Fibroblast of the conjunctiva (primary cell): Measurements from ENCODE around the gene CLRN1.
"Not testable (repeated sequence)": the region's sequence is repeated elsewhere in the genome, so short reads cannot be mapped to it uniquely, and the experiment has no call there.

ENCODE experiments used
- DNase-seq: peaks from one replicate; pipeline ENCODE4 v3.0.0-alpha.2; 2010; ENCODE audit warnings: low read depth

The CLRN1 gene

GRCh38 chr3:150972366-150973071 lies at the start of gene CLRN1:
CLRN1 (minus strand) TSS chr3:150972727; CDS start chr3:150972708, 19 bp downstream.
- no peak for DNase-seq

GRCh38 chr3:151016478-151016795 lies 43.9 kb upstream of the CLRN1 start:
- DNase-seq = no peak

GRCh38 chr3:151015767-151016477 lies 43.4 kb upstream of the CLRN1 start:
- DNase-seq = no peak

- DNase-seq = no peak
These were observed 42.7 kb upstream of the CLRN1 start for GRCh38 chr3:151015181-151015580.

- no peak for DNase-seq
These were observed 42.0 kb upstream of the CLRN1 start for GRCh38 chr3:151014501-151015018.

GRCh38 chr3:151012753-151013152 lies 40.2 kb upstream of the CLRN1 start:
- no peak for DNase-seq

GRCh38 chr3:151011427-151011826 lies 38.9 kb upstream of the CLRN1 start:
- DNase-seq = no peak

- DNase-seq = no peak
These were observed 37.5 kb upstream of the CLRN1 start for GRCh38 chr3:151009981-151010380.

- DNase-seq = no peak
These were observed 36.9 kb upstream of the CLRN1 start for GRCh38 chr3:151009430-151009829.

- peak; percentile 23 for DNase-seq
These were observed 36.2 kb upstream of the CLRN1 start for GRCh38 chr3:151008699-151009098.

- DNase-seq = no peak
These were observed 31.2 kb upstream of the CLRN1 start for GRCh38 chr3:151003768-151004134.

- no peak for DNase-seq
These were observed 30.7 kb upstream of the CLRN1 start for GRCh38 chr3:151003029-151003767.

GRCh38 chr3:151002003-151002981 lies 29.8 kb upstream of the CLRN1 start:
- DNase-seq = no peak

- DNase-seq = no peak
These were observed 26.5 kb upstream of the CLRN1 start for GRCh38 chr3:150998996-150999395.

- DNase-seq = no peak
These were observed 24.2 kb upstream of the CLRN1 start for GRCh38 chr3:150996731-150997130.

GRCh38 chr3:150995510-150995909 lies 23.0 kb upstream of the CLRN1 start:
- DNase-seq = no peak

GRCh38 chr3:150989208-150989607 lies 16.7 kb upstream of the CLRN1 start:
- no peak for DNase-seq

- DNase-seq = not testable (repeated sequence)
These were observed 15.9 kb upstream of the CLRN1 start for GRCh38 chr3:150988395-150988794.

- no peak for DNase-seq
These were observed 13.2 kb upstream of the CLRN1 start for GRCh38 chr3:150985711-150986110.

GRCh38 chr3:150984066-150984465 lies 11.5 kb upstream of the CLRN1 start:
- no peak for DNase-seq

- no peak for DNase-seq
These were observed 6.1 kb upstream of the CLRN1 start for GRCh38 chr3:150978566-150979148.
